HFF-Myc (cell line): ENCODE measurements around the gene ECHDC3.

Experiments used
- DNase-seq: peaks from one replicate; pipeline ENCODE4 v3.0.0-alpha.2; 2011; ENCODE audit warnings: low read depth; ENCODE audit errors: extremely low read depth
- H3K4me3 ChIP-seq: replicated peaks from 2 replicates; pipeline ENCODE4 v1.5.1; 2011; ENCODE audit warnings: low read depth, mild to moderate bottlenecking, control low read depth, low read length
- CTCF ChIP-seq: IDR thresholded peaks from 2 replicates; pipeline ENCODE4 v1.5.1; 2012; ENCODE audit warnings: mild to moderate bottlenecking, low read depth, low read length, control low read depth; ENCODE audit errors: missing control alignments

Gene ECHDC3

GRCh38 chr10:11716686-11717085, 25.5 kb upstream of the ECHDC3 start:
- no peak for DNase-seq
- no peak for TF ChIP-seq CTCF
- H3K4me3 ChIP-seq = no peak overlapping the region

GRCh38 chr10:11719496-11720259, 22.5 kb upstream of the ECHDC3 start:
- DNase-seq = no peak
- no peak for TF ChIP-seq CTCF

GRCh38 chr10:11720260-11720741, 21.9 kb upstream of the ECHDC3 start:
- TF ChIP-seq CTCF = no peak
- H3K4me3 ChIP-seq = no peak overlapping the region
- no peak for DNase-seq

More at GRCh38 chr10:11719496-11720259, 22.5 kb upstream of the ECHDC3 start:
- no peak overlapping the region for H3K4me3 ChIP-seq

GRCh38 chr10:11721806-11722205, 20.4 kb upstream of the ECHDC3 start:
- no peak overlapping the region for H3K4me3 ChIP-seq
- no peak for TF ChIP-seq CTCF
- no peak for DNase-seq

- DNase-seq = no peak
- H3K4me3 ChIP-seq = no peak overlapping the region
Measured at GRCh38 chr10:11723359-11723758, 18.8 kb upstream of the ECHDC3 start.

GRCh38 chr10:11724938-11725776, 17.0 kb upstream of the ECHDC3 start:
- DNase-seq = peak; percentile 31
- TF ChIP-seq CTCF = peak; percentile 67
- H3K4me3 ChIP-seq = no peak overlapping the region

More at GRCh38 chr10:11723359-11723758, 18.8 kb upstream of the ECHDC3 start:
- no peak for TF ChIP-seq CTCF
